Sigmoid colon (tissue), 7 donors: ENCODE measurements around the gene SGSM1. TPM values are rescaled to one million over a fixed set of nuclear protein-coding genes. Genes with fewer than 3 reads are reported as not detected.

Experiments used
- DNase-seq: peaks from one replicate; pipeline ENCODE4 v3.0.0-alpha.2; 2019
- H3K27ac ChIP-seq, 4 donors: fragments of 200-600 bp; sonication (generic); one replicate each; pipeline ENCODE4 v1.5.1; 2016 to 2019; ENCODE audit warnings: mild to moderate bottlenecking in 1 of 4
- H3K27me3 ChIP-seq, 3 donors: fragments of 200-600 bp; sonication (generic); one replicate each; pipeline ENCODE4 v1.5.1; 2019; ENCODE audit warnings: mild to moderate bottlenecking in 1 of 3
- H3K36me3 ChIP-seq, 4 donors: fragments of 200-600 bp; sonication (generic); one replicate each; pipeline ENCODE4 v1.5.1; 2016 to 2019
- H3K4me1 ChIP-seq, 4 donors: fragments of 200-600 bp; sonication (generic); one replicate each; pipeline ENCODE4 v1.5.1; 2017 to 2019
- H3K4me3 ChIP-seq, 4 donors: fragments of 200-600 bp; sonication (generic); one replicate each; pipeline ENCODE4 v1.5.1; 2017 to 2019; ENCODE audit warnings: mild to moderate bottlenecking in 2 of 4, moderate library complexity in 1 of 4
- H3K9me3 ChIP-seq, 4 donors: fragments of 200-600 bp in 3 of 4; sonication (generic) in 3 of 4; one replicate each; pipeline versions ENCODE4 v1.5.1 to v1.6.1; 2013 to 2019
- CTCF ChIP-seq, 4 experiments: fragments of 450-650 bp in 3 of 4; fragments of 200-600 bp in 1 of 4; IDR thresholded peaks; one replicate each; pipeline ENCODE4 v1.5.1; 2016 to 2019; ENCODE audit warnings: antibody characterized with exemption in 4 of 4, mild to moderate bottlenecking in 3 of 4, moderate library complexity in 2 of 4
- EP300 ChIP-seq, 4 donors: sonication (generic); formaldehyde crosslinking; IDR thresholded peaks; one replicate each; pipeline ENCODE4 v1.6.1; 2017; ENCODE audit warnings: antibody characterized with exemption in 4 of 4
- POLR2A ChIP-seq, 2 donors: fragments of 450-650 bp; IDR thresholded peaks; one replicate each; pipeline ENCODE4 v1.6.1; 2016; ENCODE audit warnings: antibody characterized with exemption in 2 of 2, mild to moderate bottlenecking in 2 of 2, moderate library complexity in 2 of 2
- POLR2AphosphoS5 ChIP-seq, 4 donors: sonication (generic); formaldehyde crosslinking; IDR thresholded peaks; one replicate each; pipeline ENCODE4 v1.6.1; 2017; ENCODE audit warnings: antibody characterized with exemption in 4 of 4
- WGBS, 2 donors: extraction: QIAGEN DNeasy Blood & Tissue Kit; methylation state at CpG; one replicate each; pipeline ENCODE4 v1.1.7; 2013; 5-methylcytosine and 5-hydroxymethylcytosine counted together
- intact Hi-C: fragments of 100-400 bp; cut with DNase I; formaldehyde crosslinking; loops from one replicate; pipeline ENCODE4 v1.15.1; 2023
- polyA plus RNA-seq, 3 donors: library from polyadenylated mRNA; stranded (reverse); fragments of 200-250 nt; gene quantifications; one replicate each; pipeline ENCODE4 v1.2.3, GENCODE V29; 2013
- total RNA-seq, 4 donors: library from RNA; depleted of rRNA; stranded (reverse); fragments of >200 nt; gene quantifications; one replicate each; pipeline ENCODE4 v1.1.0, GENCODE V29; 2016
- donor health status: healthy with polysubstance abuse.
- donor health status: Bipolar disorder and iron deficiency.
- donor health status: healthy.

Gene SGSM1
- total and polyA plus RNA-seq, 7 donors, result 0.46 to 3.6 (median 2.3) TPM

- Histone ChIP-seq H3K27ac (no peak overlapping the region), H3K4me3 (no peak overlapping the region), H3K36me3 (no peaks in the 10 kb centered on the region), H3K9me3 (no peaks in the 10 kb centered on the region), H3K27me3 (no peaks in the 10 kb centered on the region), H3K4me1 (peaks cover 0 to 11% (median 7%) of the 10 kb centered on the region in 4 donors)
- TF ChIP-seq CTCF (IDR thresholded peaks at IDR 0.05), result peak in 1 of 4 experiments; percentile 5
- TF ChIP-seq POLR2AphosphoS5 (IDR thresholded peaks at IDR 0.05), result no peak
- no peak for TF ChIP-seq EP300 (IDR thresholded peaks at IDR 0.05)
- 61 to 63% methylated on average over 7 of the region's 7 CpGs for WGBS, 2 donors
- intact Hi-C loops, result no loop called here
- DNase-seq, result no peak
These were observed 33.4 kb upstream of the SGSM1 start for GRCh38 chr22:24772493-24773220.

- no peak for DNase-seq
- intact Hi-C loops, result no loop called here
- H3K36me3 ChIP-seq, result no peaks in the 10 kb centered on the region
- peaks cover 0 to 11% (median 7%) of the 10 kb centered on the region in 4 donors for H3K4me1 ChIP-seq
- no peak overlapping the region for H3K4me3 ChIP-seq
- TF ChIP-seq CTCF (IDR thresholded peaks at IDR 0.05) (no peak), POLR2A (IDR thresholded peaks at IDR 0.05) (no peak), POLR2AphosphoS5 (IDR thresholded peaks at IDR 0.05) (no peak), EP300 (IDR thresholded peaks at IDR 0.05) (no peak)
- H3K27me3 ChIP-seq, result peaks cover 0 to 3% (median 0%) of the 10 kb centered on the region in 3 donors
- no peak overlapping the region for H3K27ac ChIP-seq
- 15 to 52% methylated on average over 11 of the region's 11 CpGs for WGBS, 2 donors
- no peaks in the 10 kb centered on the region for H3K9me3 ChIP-seq
These were observed 30.1 kb upstream of the SGSM1 start for GRCh38 chr22:24775769-24776492.

GRCh38 chr22:24776525-24776924, 29.5 kb upstream of the SGSM1 start:
- Histone ChIP-seq H3K9me3 (no peaks in the 10 kb centered on the region), H3K4me3 (no peak overlapping the region), H3K27me3 (peaks cover 0 to 6% (median 0%) of the 10 kb centered on the region in 3 donors), H3K36me3 (no peaks in the 10 kb centered on the region), H3K4me1 (peaks cover 0 to 11% (median 7%) of the 10 kb centered on the region in 4 donors), H3K27ac (no peak overlapping the region)
- DNase-seq, result no peak
- intact Hi-C loops, result no loop called here
- no peak for TF ChIP-seq POLR2A (IDR thresholded peaks at IDR 0.05)
- no peak for TF ChIP-seq EP300 (IDR thresholded peaks at IDR 0.05)
- TF ChIP-seq POLR2AphosphoS5 (IDR thresholded peaks at IDR 0.05), result no peak
- no peak for TF ChIP-seq CTCF (IDR thresholded peaks at IDR 0.05)
- WGBS, 2 donors, result 18 to 42% methylated on average over 5 of the region's 5 CpGs

GRCh38 chr22:24789516-24789915, 16.5 kb upstream of the SGSM1 start:
- no peak for DNase-seq
- H3K36me3 ChIP-seq, result no peaks in the 10 kb centered on the region
- H3K27me3 ChIP-seq, result no peaks in the 10 kb centered on the region
- H3K27ac ChIP-seq, result no peak overlapping the region
- TF ChIP-seq EP300 (IDR thresholded peaks at IDR 0.05) (no peak), CTCF (IDR thresholded peaks at IDR 0.05) (no peak), POLR2A (IDR thresholded peaks at IDR 0.05) (no peak), POLR2AphosphoS5 (IDR thresholded peaks at IDR 0.05) (no peak)
- intact Hi-C loops, result no loop called here
- H3K9me3 ChIP-seq, result no peaks in the 10 kb centered on the region
- H3K4me1 ChIP-seq, result no peaks in the 10 kb centered on the region
- H3K4me3 ChIP-seq, result no peak overlapping the region
- 47 to 75% methylated on average over 3 of the region's 3 CpGs for WGBS, 2 donors
